ENCODE results near the gene UNC5C.

UNC5C gene

DNA sequence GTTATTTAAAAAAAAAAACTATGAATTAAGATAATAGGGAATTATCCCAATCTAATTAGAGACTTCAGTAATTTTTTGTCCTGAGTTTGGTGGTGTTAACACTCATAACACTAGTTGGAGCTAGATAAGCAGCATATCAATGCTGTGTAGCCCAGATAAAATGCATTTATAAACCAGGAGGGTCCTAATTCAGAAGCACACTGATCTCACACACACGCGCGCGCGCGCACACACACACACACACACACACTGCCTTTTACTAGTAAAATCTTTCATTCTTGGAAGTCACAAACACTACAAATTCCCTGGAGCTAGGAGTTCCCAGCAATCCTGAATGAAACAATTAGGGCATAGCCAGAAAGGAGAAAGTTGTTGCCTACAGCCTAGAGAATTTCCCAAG lies 3.2 kb downstream of the UNC5C start:
- H3K4me1 ChIP-seq (ENCODE audit: control insufficient read depth, insufficient read depth, low read length): peaks cover 17% of the 10 kb centered on the region
- no peak overlapping the region for H3K4me3 ChIP-seq (ENCODE audit: low read depth, low read length)
- no peaks in the 10 kb centered on the region for H3K36me3 ChIP-seq (ENCODE audit: control insufficient read depth, insufficient read depth, low read length)
- no peak overlapping the region for H3K27ac ChIP-seq (ENCODE audit: low read depth, low read length)
- peaks cover 60% of the 10 kb centered on the region for H3K27me3 ChIP-seq (ENCODE audit: control insufficient read depth, insufficient read depth, low read length)
- no peaks in the 10 kb centered on the region for H3K9me3 ChIP-seq (ENCODE audit: control insufficient read depth, insufficient read depth, low read length)
- H3K9ac ChIP-seq (ENCODE audit: low read depth, low read length): no peak overlapping the region

DNA sequence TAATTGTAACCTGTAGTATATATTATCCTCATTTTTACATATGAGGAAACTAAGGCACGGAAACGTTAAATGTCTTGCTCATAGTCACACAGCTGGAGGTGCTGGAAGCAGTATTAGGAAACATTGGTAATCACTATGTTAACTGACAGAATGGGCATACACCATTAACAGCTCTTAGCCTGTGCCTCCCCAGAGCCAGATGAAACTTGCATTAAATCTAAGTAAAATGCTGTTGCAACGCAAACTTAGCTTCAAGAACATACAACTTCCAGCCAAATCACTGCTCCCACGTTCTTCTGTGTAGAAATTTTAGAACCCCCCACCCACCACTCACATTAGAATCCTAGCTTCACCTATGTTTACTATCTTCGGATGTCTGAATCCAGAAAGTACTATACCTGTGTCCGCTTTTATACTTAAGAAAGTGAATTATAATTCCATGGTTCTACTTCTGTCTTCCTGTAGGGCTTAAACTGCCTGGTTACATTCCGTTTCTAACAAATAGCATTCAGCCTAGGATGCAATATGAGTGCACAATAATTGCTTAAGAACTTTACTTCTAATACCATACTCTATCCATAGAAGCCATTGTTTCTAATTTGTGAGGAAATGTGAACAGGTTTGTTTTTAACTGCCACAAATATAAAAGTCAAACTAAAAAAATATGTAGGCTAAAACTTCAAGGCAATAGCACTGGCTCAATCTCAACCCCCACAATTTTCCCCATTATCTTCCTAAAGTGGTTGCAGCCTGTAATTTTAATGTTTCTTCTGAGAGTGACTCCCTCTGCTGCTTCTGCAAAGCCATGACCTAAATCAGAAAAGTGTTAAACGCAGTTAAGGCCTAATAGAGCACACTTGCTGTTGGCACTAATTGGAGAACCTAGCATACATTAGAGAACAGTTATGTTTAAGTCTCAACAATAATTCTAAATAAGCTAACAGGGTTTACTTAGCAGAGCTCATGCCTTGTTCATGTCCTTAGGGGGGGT lies 4.4 kb downstream of the UNC5C start:
- Histone ChIP-seq H3K9ac (ENCODE audit: low read depth, low read length) (no peak overlapping the region), H3K36me3 (ENCODE audit: control insufficient read depth, insufficient read depth, low read length) (no peaks in the 10 kb centered on the region), H3K27ac (ENCODE audit: low read depth, low read length) (no peak overlapping the region), H3K9me3 (ENCODE audit: control insufficient read depth, insufficient read depth, low read length) (no peaks in the 10 kb centered on the region), H3K27me3 (ENCODE audit: control insufficient read depth, insufficient read depth, low read length) (peaks cover 48% of the 10 kb centered on the region), H3K4me3 (ENCODE audit: low read depth, low read length) (no peak overlapping the region), H3K4me1 (ENCODE audit: control insufficient read depth, insufficient read depth, low read length) (peaks cover 12% of the 10 kb centered on the region)

DNA sequence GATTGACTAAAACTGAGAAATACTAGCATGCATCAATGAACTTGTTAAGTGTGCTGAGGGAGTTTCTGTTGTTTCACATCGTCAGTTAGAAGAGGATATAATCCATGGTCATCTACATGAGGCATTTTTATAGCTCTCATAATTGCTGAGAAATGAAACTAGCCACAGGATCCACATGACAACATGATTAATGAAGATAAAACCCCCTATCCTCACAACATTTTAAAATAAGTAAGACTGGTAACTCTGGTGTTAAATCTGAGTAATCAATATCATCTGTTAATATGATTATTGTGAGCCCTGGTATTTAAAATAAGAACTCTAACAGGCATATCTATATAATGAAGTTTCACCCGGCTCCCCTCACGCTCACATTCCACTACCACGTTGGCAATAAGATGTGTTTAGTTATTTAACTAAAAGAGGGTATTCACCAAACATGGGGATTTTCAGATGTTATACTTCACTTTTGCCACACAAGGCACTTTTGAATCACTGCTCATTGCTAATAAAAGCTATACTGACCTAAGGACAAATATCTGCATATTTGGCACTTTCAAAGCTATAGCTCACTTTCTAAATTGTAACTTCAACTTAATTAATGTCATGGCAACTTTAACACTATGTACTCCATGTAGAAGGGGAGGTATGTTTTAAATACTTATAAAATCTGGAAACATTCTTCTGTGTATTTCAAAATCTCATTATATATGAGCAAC lies 6.7 kb downstream of the UNC5C start:
- H3K9ac ChIP-seq (ENCODE audit: low read depth, low read length): no peak overlapping the region
- peaks cover 10% of the 10 kb centered on the region for H3K4me1 ChIP-seq (ENCODE audit: control insufficient read depth, insufficient read depth, low read length)
- H3K36me3 ChIP-seq (ENCODE audit: control insufficient read depth, insufficient read depth, low read length): no peaks in the 10 kb centered on the region
- no peak overlapping the region for H3K4me3 ChIP-seq (ENCODE audit: low read depth, low read length)
- no peaks in the 10 kb centered on the region for H3K9me3 ChIP-seq (ENCODE audit: control insufficient read depth, insufficient read depth, low read length)
- H3K27me3 ChIP-seq (ENCODE audit: control insufficient read depth, insufficient read depth, low read length): peaks cover 25% of the 10 kb centered on the region
- no peak overlapping the region for H3K27ac ChIP-seq (ENCODE audit: low read depth, low read length)

DNA sequence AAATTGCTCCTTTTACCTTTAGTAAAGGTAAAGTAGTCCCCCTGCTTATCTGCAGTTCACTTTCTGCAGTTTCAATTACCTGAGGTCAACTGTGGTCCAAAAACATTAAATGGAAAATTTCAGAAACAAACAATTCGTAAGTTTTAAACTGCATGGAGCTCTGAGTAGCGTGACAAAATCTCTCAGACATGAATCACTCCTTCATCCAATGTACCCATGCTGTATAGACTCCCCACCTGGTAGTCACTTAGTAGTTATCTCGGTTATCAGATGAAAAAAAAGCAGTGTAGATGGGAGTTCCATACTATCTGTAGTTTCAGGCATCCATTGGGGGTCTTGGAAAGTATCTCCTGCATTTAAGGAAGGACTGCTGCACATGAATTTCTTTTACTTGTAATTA lies 7.7 kb downstream of the UNC5C start:
- Histone ChIP-seq H3K27ac (ENCODE audit: low read depth, low read length) (no peak overlapping the region), H3K9me3 (ENCODE audit: control insufficient read depth, insufficient read depth, low read length) (no peaks in the 10 kb centered on the region), H3K9ac (ENCODE audit: low read depth, low read length) (no peak overlapping the region), H3K4me3 (ENCODE audit: low read depth, low read length) (no peak overlapping the region), H3K36me3 (ENCODE audit: control insufficient read depth, insufficient read depth, low read length) (no peaks in the 10 kb centered on the region), H3K27me3 (ENCODE audit: control insufficient read depth, insufficient read depth, low read length) (peaks cover 16% of the 10 kb centered on the region), H3K4me1 (ENCODE audit: control insufficient read depth, insufficient read depth, low read length) (peaks cover 2% of the 10 kb centered on the region; the same call in 1 of the 2 replicates)

DNA sequence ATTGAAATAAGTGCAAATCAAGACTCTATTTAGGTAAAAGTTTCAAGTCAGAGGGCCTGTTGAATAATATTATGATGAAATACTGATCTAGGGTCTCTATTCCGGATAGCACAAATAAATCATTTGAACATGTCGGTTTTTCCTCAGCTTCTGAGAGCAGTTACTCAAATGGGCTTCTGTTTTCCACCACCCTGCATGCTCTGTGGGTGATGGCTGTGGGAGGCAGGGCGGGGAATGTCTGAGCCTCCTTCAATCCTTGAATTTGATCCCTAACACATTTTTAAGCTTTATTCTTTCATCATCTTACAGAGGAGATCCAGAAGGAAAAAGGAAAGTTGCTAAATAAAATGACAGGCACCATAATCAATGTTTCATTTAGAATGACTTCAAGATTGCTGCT lies 8.5 kb downstream of the UNC5C start:
- Histone ChIP-seq H3K27ac (ENCODE audit: low read depth, low read length) (no peak overlapping the region), H3K4me1 (ENCODE audit: control insufficient read depth, insufficient read depth, low read length) (no peaks in the 10 kb centered on the region), H3K4me3 (ENCODE audit: low read depth, low read length) (no peak overlapping the region), H3K9ac (ENCODE audit: low read depth, low read length) (no peak overlapping the region), H3K9me3 (ENCODE audit: control insufficient read depth, insufficient read depth, low read length) (no peaks in the 10 kb centered on the region), H3K27me3 (ENCODE audit: control insufficient read depth, insufficient read depth, low read length) (peaks cover 7% of the 10 kb centered on the region; the same call in 1 of the 2 replicates), H3K36me3 (ENCODE audit: control insufficient read depth, insufficient read depth, low read length) (no peaks in the 10 kb centered on the region)

DNA sequence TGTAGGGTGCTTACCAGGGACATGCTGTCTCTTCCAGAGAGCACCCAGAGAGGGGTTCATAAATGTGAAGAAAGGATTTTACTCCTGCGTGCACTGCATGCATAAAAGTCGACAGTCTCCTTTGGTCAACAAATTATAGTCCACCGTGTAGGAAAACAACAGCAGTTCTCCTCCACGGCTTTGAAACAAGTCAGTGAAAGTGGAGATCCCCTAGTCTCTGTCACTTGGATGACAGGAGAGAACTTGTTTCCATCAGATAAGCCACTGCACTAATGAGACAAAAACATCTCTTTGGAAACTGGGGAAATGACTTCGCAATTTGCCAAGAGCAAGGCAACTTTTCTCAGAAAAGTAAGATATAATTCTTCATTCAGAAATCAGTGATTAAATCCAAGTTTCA lies 9.7 kb downstream of the UNC5C start:
- no peak overlapping the region for H3K9ac ChIP-seq (ENCODE audit: low read depth, low read length)
- no peaks in the 10 kb centered on the region for H3K4me1 ChIP-seq (ENCODE audit: control insufficient read depth, insufficient read depth, low read length)
- no peaks in the 10 kb centered on the region for H3K36me3 ChIP-seq (ENCODE audit: control insufficient read depth, insufficient read depth, low read length)
- no peak overlapping the region for H3K4me3 ChIP-seq (ENCODE audit: low read depth, low read length)
- no peak overlapping the region for H3K27ac ChIP-seq (ENCODE audit: low read depth, low read length)
- H3K9me3 ChIP-seq (ENCODE audit: control insufficient read depth, insufficient read depth, low read length): no peaks in the 10 kb centered on the region
- 0 out of 2 replicates have a peak, but pooled peaks cover 1% of the 10 kb centered on the region for H3K27me3 ChIP-seq (ENCODE audit: control insufficient read depth, insufficient read depth, low read length)

DNA sequence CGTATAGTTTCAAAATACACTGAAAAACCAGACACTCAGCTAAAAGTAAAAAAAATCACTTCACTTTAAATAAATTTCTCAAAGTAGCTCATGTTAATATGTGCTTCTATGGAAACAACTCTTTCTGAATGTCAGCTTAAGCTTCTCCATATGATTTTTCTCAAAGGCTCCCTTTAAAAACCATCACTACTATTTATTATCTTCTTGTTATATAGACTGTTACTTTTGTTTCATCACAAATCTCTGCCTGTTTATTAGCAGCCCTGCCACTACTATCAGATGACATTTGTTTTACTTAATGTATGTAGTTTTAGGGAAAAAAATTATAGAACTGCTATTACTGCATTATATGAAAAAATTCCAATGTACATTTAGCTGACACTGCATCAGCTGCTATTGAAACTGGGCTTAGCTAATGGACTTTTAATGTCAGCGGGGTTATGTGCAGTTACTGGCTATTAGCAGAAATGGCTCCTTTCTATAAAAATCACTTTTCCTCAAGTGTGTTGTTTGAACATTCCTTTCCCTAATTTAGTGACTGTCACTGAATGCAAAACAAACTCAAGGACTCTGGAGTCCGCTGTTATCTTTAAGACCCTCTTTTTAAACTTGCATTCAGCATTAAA lies 10.8 kb downstream of the UNC5C start:
- Histone ChIP-seq H3K9ac (ENCODE audit: low read depth, low read length) (no peak overlapping the region), H3K36me3 (ENCODE audit: control insufficient read depth, insufficient read depth, low read length) (no peaks in the 10 kb centered on the region), H3K27ac (ENCODE audit: low read depth, low read length) (no peak overlapping the region), H3K27me3 (ENCODE audit: control insufficient read depth, insufficient read depth, low read length) (no peaks in the 10 kb centered on the region), H3K4me1 (ENCODE audit: control insufficient read depth, insufficient read depth, low read length) (0 out of 2 replicates have a peak, but pooled peaks cover 5% of the 10 kb centered on the region), H3K9me3 (ENCODE audit: control insufficient read depth, insufficient read depth, low read length) (no peaks in the 10 kb centered on the region), H3K4me3 (ENCODE audit: low read depth, low read length) (no peak overlapping the region)

DNA sequence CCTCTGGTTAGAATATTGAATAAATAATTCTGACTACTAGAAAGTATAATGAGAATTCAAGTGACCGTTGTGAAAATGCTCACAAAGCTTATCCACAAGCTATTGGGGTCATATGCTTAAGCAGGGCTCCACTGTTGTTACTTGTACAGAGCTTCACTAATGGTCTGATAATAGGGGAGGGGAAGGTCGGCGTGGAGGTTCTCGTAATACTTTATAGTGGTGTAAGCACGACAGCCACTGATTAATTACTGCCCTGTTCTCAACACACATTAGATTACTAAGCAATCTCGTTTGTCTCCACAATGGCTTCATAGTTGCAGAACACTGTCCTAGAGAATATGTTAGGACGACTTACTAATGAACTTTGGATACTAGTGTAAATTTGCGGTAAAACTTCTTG lies 11.6 kb downstream of the UNC5C start:
- H3K9me3 ChIP-seq (ENCODE audit: control insufficient read depth, insufficient read depth, low read length): no peaks in the 10 kb centered on the region
- H3K4me1 ChIP-seq (ENCODE audit: control insufficient read depth, insufficient read depth, low read length): 0 out of 2 replicates have a peak, but pooled peaks cover 5% of the 10 kb centered on the region
- H3K27me3 ChIP-seq (ENCODE audit: control insufficient read depth, insufficient read depth, low read length): no peaks in the 10 kb centered on the region
- no peak overlapping the region for H3K27ac ChIP-seq (ENCODE audit: low read depth, low read length)
- H3K36me3 ChIP-seq (ENCODE audit: control insufficient read depth, insufficient read depth, low read length): no peaks in the 10 kb centered on the region
- H3K4me3 ChIP-seq (ENCODE audit: low read depth, low read length): no peak overlapping the region
- H3K9ac ChIP-seq (ENCODE audit: low read depth, low read length): no peak overlapping the region

DNA sequence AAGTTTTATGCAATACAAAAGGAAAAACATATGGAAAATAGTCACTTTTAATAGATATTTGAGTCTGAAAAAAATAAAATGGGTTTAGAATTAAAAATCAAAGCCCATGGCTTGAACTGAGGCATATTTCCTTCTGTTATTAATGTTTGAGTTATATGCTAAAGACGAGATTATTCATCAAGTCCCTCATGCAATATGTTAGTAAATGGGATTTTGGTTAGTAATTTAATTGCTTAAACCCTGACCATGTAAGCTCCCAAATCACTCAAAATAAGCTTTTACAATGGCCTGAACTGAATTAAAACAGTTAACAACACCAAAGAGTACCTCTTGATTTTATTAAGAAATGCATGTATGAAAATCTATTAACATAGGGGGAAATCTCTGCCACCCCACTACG lies 12.1 kb downstream of the UNC5C start:
- Histone ChIP-seq H3K4me1 (ENCODE audit: control insufficient read depth, insufficient read depth, low read length) (0 out of 2 replicates have a peak, but pooled peaks cover 5% of the 10 kb centered on the region), H3K9me3 (ENCODE audit: control insufficient read depth, insufficient read depth, low read length) (no peaks in the 10 kb centered on the region), H3K9ac (ENCODE audit: low read depth, low read length) (no peak overlapping the region), H3K36me3 (ENCODE audit: control insufficient read depth, insufficient read depth, low read length) (no peaks in the 10 kb centered on the region), H3K4me3 (ENCODE audit: low read depth, low read length) (no peak overlapping the region), H3K27me3 (ENCODE audit: control insufficient read depth, insufficient read depth, low read length) (no peaks in the 10 kb centered on the region), H3K27ac (ENCODE audit: low read depth, low read length) (no peak overlapping the region)

DNA sequence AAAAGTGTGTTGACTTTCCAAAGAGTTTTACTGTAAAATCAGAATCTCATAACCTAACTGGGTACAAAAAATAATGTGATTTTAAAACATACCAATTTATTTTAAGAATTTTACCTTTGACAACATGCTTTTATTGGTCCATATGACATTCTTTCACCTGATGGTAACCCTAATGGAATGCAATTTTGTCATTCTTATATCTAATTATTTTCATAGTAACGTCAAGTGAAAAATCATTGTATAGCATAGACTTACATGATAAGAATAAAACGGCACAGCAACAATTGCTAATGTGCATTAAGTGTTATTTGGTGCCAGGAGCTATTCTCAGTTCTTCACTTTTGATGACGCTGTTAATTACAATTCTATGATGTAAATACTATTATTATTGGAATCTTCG lies 13.6 kb downstream of the UNC5C start:
- H3K27me3 ChIP-seq (ENCODE audit: control insufficient read depth, insufficient read depth, low read length): no peaks in the 10 kb centered on the region
- 0 out of 2 replicates have a peak, but pooled peaks cover 5% of the 10 kb centered on the region for H3K4me1 ChIP-seq (ENCODE audit: control insufficient read depth, insufficient read depth, low read length)
- H3K27ac ChIP-seq (ENCODE audit: low read depth, low read length): no peak overlapping the region
- no peak overlapping the region for H3K9ac ChIP-seq (ENCODE audit: low read depth, low read length)
- no peaks in the 10 kb centered on the region for H3K36me3 ChIP-seq (ENCODE audit: control insufficient read depth, insufficient read depth, low read length)
- H3K4me3 ChIP-seq (ENCODE audit: low read depth, low read length): no peak overlapping the region
- no peaks in the 10 kb centered on the region for H3K9me3 ChIP-seq (ENCODE audit: control insufficient read depth, insufficient read depth, low read length)
